GM18909 (cell line): Measurements from ENCODE around the gene SNX32.
A peak's percentile ranks its signal among the peaks of the same experiment; 100 is the strongest.

Source experiments
- ATAC-seq: cut with Tn5 transposase; IDR thresholded peaks from one replicate; pipeline ENCODE4 v1.9.1; 2021; ENCODE audit warnings: mild to moderate bottlenecking; ENCODE audit not compliant: unreplicated experiment, poor library complexity

Gene SNX32

GRCh38 chr11:65865550-65866172, 31.9 kb downstream of the SNX32 start:
- no peak for ATAC-seq

GRCh38 chr11:65866509-65867283, 32.9 kb downstream of the SNX32 start:
- ATAC-seq = no peak

DNA sequence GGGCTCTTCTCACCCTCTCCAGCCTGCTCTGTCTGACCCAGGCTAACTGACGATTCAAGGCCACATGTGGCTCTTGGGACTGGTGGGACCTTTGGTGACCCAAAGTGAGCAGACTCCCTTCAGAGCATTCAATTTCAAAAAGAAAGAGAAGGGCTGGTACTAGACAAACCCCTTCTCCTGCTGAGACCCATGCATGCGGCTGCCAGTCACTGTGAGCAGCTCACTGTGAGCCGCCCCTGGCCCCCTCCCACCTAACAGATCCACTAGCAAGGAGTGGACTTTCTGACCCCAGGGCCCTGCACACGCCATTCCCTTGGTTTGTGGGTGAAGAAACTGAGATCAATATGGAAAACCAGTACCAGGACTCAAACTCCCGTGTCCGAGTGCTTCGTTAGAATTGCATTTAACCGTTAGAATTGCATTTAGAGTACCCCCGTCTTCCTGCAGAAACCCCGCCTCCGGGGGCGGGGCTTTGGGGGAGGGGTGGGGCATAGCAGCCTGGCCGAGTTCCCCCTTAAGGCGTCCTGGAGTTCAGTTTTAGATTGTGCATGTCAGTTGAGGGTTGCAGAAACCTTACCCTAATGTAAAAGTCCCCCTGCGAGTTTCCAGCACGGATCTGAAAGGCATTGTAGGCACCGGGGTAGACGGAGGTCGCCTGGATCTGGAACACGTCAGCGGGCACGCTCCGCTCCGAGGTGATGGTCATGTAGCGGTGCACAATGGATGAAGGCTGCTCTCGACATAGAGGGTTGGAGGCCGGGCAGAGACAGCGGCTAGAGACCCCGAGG, 33.7 kb downstream of the SNX32 start:
- ATAC-seq = no peak

DNA sequence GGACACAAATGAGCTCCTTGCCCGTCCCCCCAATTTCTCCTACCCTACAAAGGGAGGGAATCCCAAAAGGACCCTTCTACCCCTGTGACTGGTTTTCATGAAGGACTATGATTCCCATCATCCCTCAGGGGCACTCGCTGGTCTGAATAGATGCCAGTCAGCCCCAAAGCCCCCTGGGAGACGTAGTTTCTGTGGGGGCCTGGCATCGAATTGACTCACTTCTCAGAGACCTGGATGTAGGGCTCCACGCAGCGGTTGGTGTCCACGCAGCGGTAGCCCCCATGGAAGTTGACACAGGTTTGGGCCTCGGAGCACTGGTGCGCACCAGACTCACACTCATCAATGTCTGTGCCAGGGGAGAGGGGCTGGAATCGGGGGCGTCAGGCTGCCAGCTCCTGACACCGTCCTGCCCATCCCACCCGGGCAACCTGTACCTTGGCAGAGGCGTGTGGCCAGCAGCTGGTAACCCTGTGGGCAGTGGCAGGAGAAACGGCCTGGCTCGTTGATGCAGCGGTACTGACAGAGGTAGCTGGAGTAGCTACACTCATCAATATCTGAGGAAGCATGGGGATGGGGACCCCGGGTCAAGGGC, 34.4 kb downstream of the SNX32 start:
- no peak for ATAC-seq

GRCh38 chr11:65868907-65869306, 35.1 kb downstream of the SNX32 start:
- no peak for ATAC-seq

GRCh38 chr11:65869643-65870306, 36.0 kb downstream of the SNX32 start:
- no peak for ATAC-seq

- no peak for ATAC-seq
Measured at GRCh38 chr11:65870307-65870658, 36.5 kb downstream of the SNX32 start.

- ATAC-seq = no peak
Measured at GRCh38 chr11:65870706-65871681, 37.2 kb downstream of the SNX32 start.

DNA sequence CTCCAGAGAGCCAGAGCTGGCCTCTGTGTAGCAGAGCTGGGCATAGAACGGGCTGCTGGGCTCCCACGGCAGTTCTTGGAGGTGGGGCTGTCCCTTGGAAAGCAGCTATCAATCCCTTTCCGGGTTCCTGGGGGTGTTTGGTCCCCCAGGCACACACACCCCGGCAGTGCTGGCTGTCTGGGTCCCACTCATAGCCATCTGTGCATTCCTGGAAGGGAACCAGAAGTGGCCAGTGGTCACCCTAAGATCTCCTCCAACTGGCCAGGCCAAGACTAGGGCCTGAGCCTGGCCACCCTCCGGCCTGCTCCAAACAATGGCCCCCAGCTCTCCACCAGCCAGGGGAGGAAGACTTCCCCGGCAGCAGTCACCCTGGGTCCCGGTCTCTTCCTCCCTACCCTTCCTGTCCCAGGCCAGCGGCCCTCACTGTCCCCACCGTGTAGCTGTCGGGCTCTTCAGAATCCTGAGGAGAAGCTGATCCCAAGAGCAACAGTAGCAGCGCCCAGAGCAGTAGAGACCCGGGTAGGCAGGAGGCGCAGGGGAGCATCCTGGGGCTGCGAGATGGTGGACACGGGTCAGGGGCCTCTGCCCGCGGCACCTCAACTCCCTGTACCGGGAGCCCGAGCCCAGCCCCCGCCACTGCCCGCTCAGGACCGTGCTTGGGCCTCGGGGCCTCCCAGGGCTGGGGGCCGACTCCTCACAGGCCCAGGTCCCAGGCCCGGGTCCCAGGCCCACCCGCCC, 38.2 kb downstream of the SNX32 start:
- no peak for ATAC-seq

DNA sequence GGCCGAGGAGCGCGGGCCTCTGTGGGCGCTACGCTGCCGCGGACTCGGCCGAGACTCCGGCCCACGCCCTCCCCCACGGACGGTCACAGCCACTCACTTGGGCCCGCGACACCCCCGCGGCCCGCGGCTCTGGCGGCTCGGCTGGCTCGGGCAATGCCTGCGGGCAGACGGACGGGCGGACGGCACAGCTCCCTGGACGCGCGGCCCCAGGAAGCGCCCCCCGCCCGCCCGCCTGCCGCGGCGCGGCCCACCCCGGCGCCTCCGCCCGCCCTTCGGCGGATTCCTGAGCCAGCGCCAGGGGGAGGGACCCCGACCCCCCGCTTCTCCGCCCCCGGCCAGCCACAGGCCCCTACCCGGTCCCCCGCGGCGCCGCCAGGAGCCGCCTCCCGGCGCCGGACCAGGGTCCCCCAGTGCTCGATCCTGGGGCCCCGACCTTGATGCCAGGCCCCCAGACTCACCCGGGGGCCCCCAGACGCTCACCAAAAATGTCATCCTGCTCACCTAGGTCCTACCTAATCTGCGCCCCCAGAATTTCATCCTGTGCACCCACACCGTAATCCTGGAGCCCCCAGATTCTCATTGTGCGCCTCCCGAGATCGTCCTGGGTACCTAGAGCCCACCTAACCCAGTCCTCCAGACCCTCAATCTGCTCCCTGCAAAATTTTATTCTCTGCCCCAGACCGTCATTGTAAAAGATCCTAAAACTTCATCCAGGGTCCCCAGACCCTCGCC, 39.0 kb downstream of the SNX32 start, which contains the start of gene EFEMP2:
EFEMP2 (minus strand) TSS at position 215 of the 732 bp plus-strand sequence. CDS start 446 bp downstream, outside the sequence.
- no peak for ATAC-seq

DNA sequence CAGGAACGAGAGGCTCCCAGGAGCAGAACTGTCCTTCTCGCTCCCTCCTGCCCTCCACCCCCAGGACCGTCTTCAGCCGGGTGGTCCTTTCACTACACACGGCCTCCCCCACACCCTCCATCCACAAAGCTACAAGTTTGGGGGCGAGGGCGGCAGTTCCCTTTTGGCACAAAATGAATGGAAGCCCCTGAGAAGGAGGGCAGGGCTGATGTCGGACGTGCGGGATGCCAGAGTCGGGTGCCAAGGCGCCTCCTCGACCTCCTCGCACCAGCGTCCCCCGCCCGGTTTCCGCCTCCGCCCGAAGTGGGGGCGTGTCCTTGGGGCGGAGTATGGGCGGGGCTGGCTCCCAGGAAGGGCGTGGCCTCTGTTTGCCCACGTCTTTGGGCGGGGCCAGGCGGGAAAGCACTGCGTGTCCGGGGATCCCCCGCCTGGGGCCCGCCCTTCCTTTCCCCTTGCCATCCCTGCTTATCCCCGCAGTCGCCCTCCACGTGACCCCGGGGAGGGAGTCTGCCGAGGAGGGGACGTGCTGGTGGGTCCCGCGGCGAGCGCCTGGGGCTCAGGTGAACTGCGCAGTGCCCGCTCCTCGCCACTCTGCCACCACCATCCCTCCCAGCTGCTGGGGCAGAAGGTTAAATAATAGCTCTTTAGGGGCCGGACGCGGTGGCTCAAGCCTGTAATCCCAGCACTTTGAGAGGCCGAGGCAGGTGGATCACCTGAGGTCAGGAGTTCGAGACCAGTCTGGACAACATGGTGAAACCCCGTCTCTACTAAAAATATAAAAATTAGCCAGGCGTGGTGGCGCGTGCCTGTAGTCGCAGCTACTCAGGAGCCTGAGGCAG, 39.8 kb downstream of the SNX32 start:
- ATAC-seq = peak; percentile 86

- no peak for ATAC-seq
Measured at GRCh38 chr11:65879617-65880016, 45.9 kb downstream of the SNX32 start, which contains the start of gene CTSW. Gene CTSW, plus strand, starts transcription at chr11:65879837. Its CDS starts 18 bp downstream, at chr11:65879855.

DNA sequence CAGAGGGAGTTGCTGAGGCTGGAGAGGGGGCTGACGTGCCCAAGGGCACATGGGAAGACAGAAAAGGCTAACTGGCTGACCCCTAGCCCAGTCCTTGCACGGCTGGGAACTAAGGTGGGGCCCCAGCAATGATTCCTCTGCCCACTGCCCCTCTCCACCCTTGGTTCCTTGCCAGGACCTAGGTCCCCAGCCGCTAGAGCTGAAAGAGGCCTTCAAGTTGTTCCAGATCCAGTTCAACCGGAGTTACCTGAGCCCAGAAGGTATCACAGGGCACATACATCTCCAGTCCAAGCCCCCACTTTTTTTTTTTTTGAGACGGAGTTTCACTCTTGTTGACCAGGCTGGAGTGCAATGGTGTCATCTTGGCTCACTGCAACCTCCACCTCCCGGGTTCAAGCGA, 46.3 kb downstream of the SNX32 start:
- no peak for ATAC-seq

GRCh38 chr11:65880844-65881421, 47.2 kb downstream of the SNX32 start:
- ATAC-seq = no peak

DNA sequence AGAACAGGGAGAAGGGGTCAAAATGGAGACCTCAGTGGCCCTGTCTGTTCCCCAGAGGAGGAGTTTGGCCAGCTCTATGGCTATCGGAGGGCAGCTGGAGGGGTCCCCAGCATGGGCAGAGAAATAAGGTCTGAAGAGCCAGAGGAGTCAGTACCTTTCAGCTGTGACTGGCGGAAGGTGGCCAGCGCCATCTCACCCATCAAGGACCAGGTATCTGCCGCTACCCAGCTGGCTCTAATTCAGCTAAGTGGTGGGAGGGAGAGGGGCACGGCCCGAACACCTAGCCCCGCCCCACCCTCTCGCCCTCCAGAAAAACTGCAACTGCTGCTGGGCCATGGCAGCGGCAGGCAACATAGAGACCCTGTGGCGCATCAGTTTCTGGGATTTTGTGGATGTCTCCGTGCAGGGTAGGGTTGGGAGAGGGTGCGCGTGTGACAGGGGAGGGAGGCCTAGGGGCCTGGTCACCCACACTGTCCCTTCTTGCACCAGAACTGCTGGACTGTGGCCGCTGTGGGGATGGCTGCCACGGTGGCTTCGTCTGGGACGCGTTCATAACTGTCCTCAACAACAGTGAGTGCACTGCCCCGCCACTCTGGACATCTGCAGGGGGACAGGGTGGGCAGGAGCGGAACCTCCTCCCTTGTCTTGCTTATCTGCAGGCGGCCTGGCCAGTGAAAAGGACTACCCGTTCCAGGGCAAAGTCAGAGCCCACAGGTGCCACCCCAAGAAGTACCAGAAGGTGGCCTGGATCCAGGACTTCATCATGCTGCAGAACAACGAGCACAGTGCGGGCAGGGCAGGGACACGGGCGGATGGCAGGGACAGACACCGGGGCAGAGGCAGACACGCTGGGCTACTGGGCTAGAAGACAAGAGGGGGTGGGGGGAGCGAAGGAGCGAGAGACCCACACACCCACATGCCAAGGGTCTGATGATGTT, 48.6 kb downstream of the SNX32 start:
- ATAC-seq = no peak
